Endothelial cell of umbilical vein (primary cell): ENCODE measurements around the gene RAP1GAP2. TPM values are rescaled to one million over a fixed set of nuclear protein-coding genes. Genes with fewer than 3 reads are reported as not detected.

Experiments used
- BruUV-seq: library from RNA; stranded (reverse); fragments of 400-500 nt; replicated peaks from 2 replicates; lab custom pipeline; 2021; lab: Mats Ljungman, UMichigan
- CTCF ChIA-PET: fragments of 300-600, 350-600 bp; sonication (Branson Sonifier 250); formaldehyde crosslinking; loops from one replicate; lab custom pipeline; 2021; ENCODE audit warnings: antibody characterized with exemption, inconsistent platforms; lab: Charles Lee
- POLR2A ChIA-PET: fragments of 300-600, 350-600 bp; sonication (Branson Sonifier 250); formaldehyde crosslinking; loops from one replicate; lab custom pipeline; 2021; ENCODE audit warnings: antibody characterized with exemption, inconsistent platforms; lab: Charles Lee
- DNase-seq: peaks from one replicate; pipeline ENCODE4 v3.0.0-alpha.2; 2011; ENCODE audit warnings: low read depth, low spot score
- FAIRE-seq: peaks from 2 replicates; lab custom pipeline; 2011; peaks lifted over from hg19 to GRCh38; lab: Jason Lieb, UNC
- H2AFZ ChIP-seq: 2 replicates; pipeline ENCODE4 v1.6.0; 2012; ENCODE audit warnings: low read depth, low read length, control low read depth, inconsistent platforms
- H3K27ac ChIP-seq: 2 replicates; pipeline ENCODE4 v1.5.1; 2011; ENCODE audit warnings: low read depth, mild to moderate bottlenecking, control low read depth, low read length, moderate library complexity; ENCODE audit not compliant: insufficient read depth
- H3K27me3 ChIP-seq, 2 experiments: 2 replicates each; pipeline versions ENCODE4 v1.6.0 to v1.6.1; 2011; ENCODE audit warnings: low read length in 2 of 2, mixed read lengths in 1 of 2; ENCODE audit not compliant: control insufficient read depth in 2 of 2, insufficient read depth in 2 of 2
- H3K36me3 ChIP-seq, 2 experiments: 2 replicates in 1 of 2; 3 replicates in 1 of 2; pipeline ENCODE4 v1.5.1; 2011; ENCODE audit warnings: low read length in 2 of 2, mild to moderate bottlenecking in 1 of 2, moderate library complexity in 1 of 2; ENCODE audit not compliant: control insufficient read depth in 2 of 2, insufficient read depth in 2 of 2; ENCODE audit errors: extremely low read depth in 1 of 2
- H3K4me1 ChIP-seq: 3 replicates; pipeline ENCODE4 v1.5.1; 2011; ENCODE audit warnings: mild to moderate bottlenecking, low read length; ENCODE audit not compliant: control insufficient read depth, insufficient read depth; ENCODE audit errors: extremely low read depth
- H3K4me2 ChIP-seq: 2 replicates; pipeline ENCODE4 v1.6.1; 2011; ENCODE audit warnings: low read length, control low read depth, mixed read lengths; ENCODE audit not compliant: insufficient read depth
- H3K4me3 ChIP-seq, 3 experiments: fragments of 200-600 bp in 1 of 3; sonication (generic), shearing (Covaris generic) in 1 of 3; replicated peaks in 1 of 3; 2 replicates each; pipeline ENCODE4 v1.5.1; 2011 to 2016; ENCODE audit warnings: control low read depth in 3 of 3, low read length in 3 of 3, mild to moderate bottlenecking in 2 of 3, inconsistent platforms in 1 of 3, low read depth in 1 of 3, moderate library complexity in 1 of 3; ENCODE audit not compliant: insufficient read depth in 1 of 3
- H3K79me2 ChIP-seq: 2 replicates; pipeline ENCODE4 v1.6.0; 2012; ENCODE audit warnings: low read length, inconsistent platforms; ENCODE audit not compliant: control insufficient read depth, insufficient read depth
- H3K9ac ChIP-seq: replicated peaks from 2 replicates; pipeline ENCODE3; 2011; ENCODE audit warnings: low read length, control low read depth; ENCODE audit not compliant: insufficient read depth; ENCODE audit errors: extremely low read depth
- H3K9me1 ChIP-seq: replicated peaks from 3 replicates; pipeline ENCODE4 v1.6.0; 2011; ENCODE audit warnings: mild to moderate bottlenecking, low read length; ENCODE audit not compliant: control insufficient read depth, insufficient read depth; ENCODE audit errors: extremely low read depth
- H3K9me3 ChIP-seq: replicated peaks from 2 replicates; pipeline ENCODE4 v1.5.1; 2012; ENCODE audit warnings: low read length, inconsistent platforms; ENCODE audit not compliant: control insufficient read depth, insufficient read depth
- H4K20me1 ChIP-seq: replicated peaks from 2 replicates; pipeline ENCODE3; 2011; ENCODE audit warnings: mild to moderate bottlenecking, low read length; ENCODE audit not compliant: control insufficient read depth, insufficient read depth; ENCODE audit errors: extremely low read depth
- CTCF ChIP-seq, 2 donors: IDR thresholded peaks; 1 replicate in 1 of 2; 2 replicates in 1 of 2; pipeline ENCODE4 v1.5.1; 2011; ENCODE audit warnings: low read length in 2 of 2, mild to moderate bottlenecking in 2 of 2, moderate library complexity in 2 of 2, control low read depth in 1 of 2, inconsistent platforms in 1 of 2, low read depth in 1 of 2; ENCODE audit not compliant: insufficient read depth in 1 of 2; ENCODE audit errors: extremely low read depth in 1 of 2
- EZH2 ChIP-seq: IDR thresholded peaks from 2 replicates; pipeline ENCODE4 v1.6.1; 2012; ENCODE audit warnings: borderline replicate concordance, low read depth, mild to moderate bottlenecking, moderate library complexity, low read length, inconsistent platforms; ENCODE audit not compliant: severe bottlenecking
- FOS ChIP-seq: IDR thresholded peaks from 2 replicates; pipeline ENCODE4 v1.6.1; 2011; ENCODE audit warnings: mild to moderate bottlenecking, low read length, moderate library complexity, borderline replicate concordance; ENCODE audit not compliant: insufficient read depth
- GATA2 ChIP-seq: IDR thresholded peaks from 2 replicates; pipeline ENCODE4 v1.7.0; 2011; ENCODE audit warnings: low read depth, mild to moderate bottlenecking, moderate library complexity, mixed read lengths, low read length; ENCODE audit not compliant: insufficient read length, insufficient read depth
- JUN ChIP-seq: IDR thresholded peaks from 2 replicates; pipeline ENCODE4 v1.6.1; 2011; ENCODE audit warnings: borderline replicate concordance, low read depth; ENCODE audit not compliant: insufficient read length, insufficient read depth
- MAX ChIP-seq: IDR thresholded peaks from 2 replicates; pipeline ENCODE4 v1.6.1; 2011; ENCODE audit not compliant: insufficient read depth, insufficient read length
- POLR2A ChIP-seq: IDR thresholded peaks from 2 replicates; pipeline ENCODE4 v1.6.1; 2012; ENCODE audit warnings: low read depth, mild to moderate bottlenecking, control low read depth, low read length
- POLR2AphosphoS5 ChIP-seq: IDR thresholded peaks from 2 replicates; pipeline ENCODE4 v1.6.1; 2012; ENCODE audit warnings: low read depth, mild to moderate bottlenecking, control low read depth, low read length, moderate library complexity; ENCODE audit not compliant: insufficient read depth
- dilution Hi-C: fragments of 300-500 bp; cut with MboI; formaldehyde crosslinking; loops from one replicate; pipeline ENCODE4 v1.15.0; 2019; ENCODE audit warnings: low sequenced_read_pairs; ENCODE audit not compliant: extremely low pct_ligation_motif_present
- intact Hi-C: fragments of 100-400 bp; cut with micrococcal nuclease; formaldehyde crosslinking; loops from one replicate; pipeline ENCODE4 v1.10.0; 2022
- polyA plus RNA-seq, 4 experiments: library from polyadenylated mRNA; depleted of rRNA in 3 of 4; stranded (reverse) in 3 of 4; unstranded in 1 of 4; fragments of >200 nt; gene quantifications; 2 replicates each; pipeline versions ENCODE4 v1.2.1 to v1.2.3, GENCODE V29; 2011 to 2012; ENCODE audit warnings: missing spikeins in 1 of 4
- total RNA-seq: library from RNA; stranded (reverse); gene quantifications from 2 replicates; pipeline ENCODE4 v1.2.3, GENCODE V29; 2021

The RAP1GAP2 gene
- total and polyA plus RNA-seq, 2 donors (not counting 3 experiments of a cell fraction or from before 2014, with no cell fraction given), result 1.4 to 3.6 TPM

DNA sequence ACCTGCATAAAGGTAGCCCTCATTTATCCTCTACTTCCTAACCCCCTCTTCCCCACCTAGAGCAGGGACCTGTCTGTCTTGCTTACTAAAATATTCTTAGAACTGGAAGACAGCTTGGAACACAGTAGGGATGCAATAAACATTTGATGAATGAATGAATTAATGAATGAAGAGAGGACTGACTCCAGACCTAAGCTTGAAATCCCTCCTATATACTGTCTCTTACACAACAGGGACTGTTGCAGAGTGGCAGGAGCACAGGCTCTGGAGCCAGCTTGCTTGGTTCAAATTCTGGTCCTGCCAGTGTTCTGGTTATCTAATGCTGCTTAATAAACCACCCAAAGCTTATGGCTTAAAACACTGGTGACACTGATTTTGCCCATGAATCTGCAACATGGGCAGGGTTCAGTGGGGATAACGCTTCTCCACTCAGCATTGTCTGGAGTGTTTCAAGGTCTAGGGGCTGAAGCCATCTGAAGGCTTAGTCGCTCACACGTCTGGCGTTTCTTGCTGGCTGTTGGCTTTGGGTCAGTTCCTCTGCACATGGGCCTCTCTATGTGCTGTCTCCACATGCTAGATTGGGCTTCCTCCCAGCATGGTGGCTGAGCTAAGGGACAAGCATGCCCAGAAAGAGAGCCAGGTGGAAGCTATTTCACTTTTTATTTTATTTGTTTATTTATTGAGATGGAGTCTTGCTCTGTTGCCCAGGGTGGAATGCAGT lies 12.8 kb upstream of the RAP1GAP2 start:
- FAIRE-seq (no peak), DNase-seq (no peak)
- no peaks in the 10 kb centered on the region for H3K9me3 ChIP-seq
- no peaks in the 10 kb centered on the region for H3K36me3 ChIP-seq
- H3K4me2 ChIP-seq, result no peak overlapping the region
- H3K27me3 ChIP-seq, result peaks cover 0 to under 1% of the 10 kb centered on the region in 2 experiments
- no TSS peak for BruUV-seq
- intact Hi-C loops (no loop called here), dilution Hi-C loops (no loop called here)
- H4K20me1 ChIP-seq, result no peaks in the 10 kb centered on the region
- H3K9me1 ChIP-seq, result no peaks in the 10 kb centered on the region
- TF ChIP-seq GATA2, result no peak
- TF ChIP-seq FOS, result no peak
- no peak for TF ChIP-seq MAX
- no peak for TF ChIP-seq JUN
- no peak for TF ChIP-seq POLR2A
- no peak for TF ChIP-seq POLR2AphosphoS5
- no peak for TF ChIP-seq CTCF (IDR thresholded peaks at IDR 0.05; ENCODE audit: extremely low read depth in 1 of 2, insufficient read depth in 1 of 2, low read depth in 1 of 2, low read length in 2 of 2)
- TF ChIP-seq EZH2, result no peak
- H3K27ac ChIP-seq, result no peak overlapping the region
- CTCF ChIA-PET, result no interaction called here
- no peak overlapping the region for H3K4me3 ChIP-seq
- H3K79me2 ChIP-seq, result no peaks in the 10 kb centered on the region
- no peak overlapping the region for H2AFZ ChIP-seq
- no peak overlapping the region for H3K9ac ChIP-seq
- POLR2A ChIA-PET, result no interaction called here
- no peaks in the 10 kb centered on the region for H3K4me1 ChIP-seq
